Measurements from ENCODE around the gene AOPEP.

AOPEP gene

GRCh38 chr9:95084254-95084934, 357.9 kb downstream of the AOPEP start:
- DNase-seq (ENCODE audit: low read depth), result no peak

DNA sequence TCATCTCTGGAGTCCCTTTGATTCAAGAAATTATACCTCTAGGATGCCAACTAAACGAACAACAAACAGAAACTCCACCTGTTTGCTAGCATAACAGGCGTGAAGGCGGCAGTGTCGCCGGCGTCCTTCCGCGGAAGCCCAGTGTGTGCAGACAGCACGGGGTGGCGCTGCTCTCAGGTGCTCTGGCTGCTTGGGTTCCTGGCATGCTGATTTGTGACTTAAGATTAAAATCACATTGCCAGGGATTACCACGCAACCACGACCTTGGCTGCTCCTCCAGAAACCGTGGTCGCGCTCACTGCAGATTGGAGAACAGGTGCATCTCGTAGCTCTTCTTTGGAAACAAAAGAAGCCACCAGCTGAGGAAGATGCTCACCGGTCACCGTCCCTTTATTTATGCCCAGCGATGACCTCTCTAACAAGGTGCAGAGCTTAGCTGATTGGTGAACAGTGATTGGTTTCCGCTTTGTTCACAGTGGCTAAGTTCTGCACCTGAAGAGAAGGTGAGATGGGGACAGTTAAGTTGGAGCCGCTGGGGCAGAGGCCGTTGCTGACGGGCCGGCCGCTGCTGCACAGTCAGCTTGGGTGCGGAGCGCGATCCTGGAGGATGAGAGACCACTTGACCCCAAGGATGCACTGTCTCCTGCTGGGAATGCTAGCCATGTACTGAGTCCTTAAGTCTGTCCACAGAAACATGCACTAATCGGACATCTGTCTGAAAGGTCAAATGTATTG, 358.7 kb downstream of the AOPEP start:
- DNase-seq (ENCODE audit: low read depth), result no peak

GRCh38 chr9:95085861-95086563, 359.5 kb downstream of the AOPEP start:
- DNase-seq (ENCODE audit: low read depth), result no peak

DNA sequence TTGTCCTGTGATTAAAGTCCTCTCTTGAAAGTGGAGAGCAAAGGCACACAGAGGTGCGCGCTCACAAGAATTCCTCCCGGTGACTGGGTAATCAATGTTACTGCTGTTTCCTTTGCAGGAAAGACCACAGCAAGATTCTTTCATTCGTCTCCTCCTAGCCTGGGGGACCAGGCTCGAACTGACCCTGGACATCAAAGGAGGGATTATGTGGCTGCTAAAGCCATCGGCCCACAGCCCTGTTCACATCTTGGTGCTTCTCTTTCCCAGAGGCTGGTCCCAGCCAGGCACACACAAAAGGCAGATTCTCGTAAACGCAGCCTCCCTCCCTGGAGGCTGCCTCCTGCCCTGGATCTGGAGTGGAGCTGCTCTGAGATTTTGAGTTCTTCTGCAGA, 360.1 kb downstream of the AOPEP start:
- no peak for DNase-seq (ENCODE audit: low read depth)

GRCh38 chr9:95087659-95088242, 361.3 kb downstream of the AOPEP start:
- peak; percentile 17 for DNase-seq (ENCODE audit: low read depth)

DNA sequence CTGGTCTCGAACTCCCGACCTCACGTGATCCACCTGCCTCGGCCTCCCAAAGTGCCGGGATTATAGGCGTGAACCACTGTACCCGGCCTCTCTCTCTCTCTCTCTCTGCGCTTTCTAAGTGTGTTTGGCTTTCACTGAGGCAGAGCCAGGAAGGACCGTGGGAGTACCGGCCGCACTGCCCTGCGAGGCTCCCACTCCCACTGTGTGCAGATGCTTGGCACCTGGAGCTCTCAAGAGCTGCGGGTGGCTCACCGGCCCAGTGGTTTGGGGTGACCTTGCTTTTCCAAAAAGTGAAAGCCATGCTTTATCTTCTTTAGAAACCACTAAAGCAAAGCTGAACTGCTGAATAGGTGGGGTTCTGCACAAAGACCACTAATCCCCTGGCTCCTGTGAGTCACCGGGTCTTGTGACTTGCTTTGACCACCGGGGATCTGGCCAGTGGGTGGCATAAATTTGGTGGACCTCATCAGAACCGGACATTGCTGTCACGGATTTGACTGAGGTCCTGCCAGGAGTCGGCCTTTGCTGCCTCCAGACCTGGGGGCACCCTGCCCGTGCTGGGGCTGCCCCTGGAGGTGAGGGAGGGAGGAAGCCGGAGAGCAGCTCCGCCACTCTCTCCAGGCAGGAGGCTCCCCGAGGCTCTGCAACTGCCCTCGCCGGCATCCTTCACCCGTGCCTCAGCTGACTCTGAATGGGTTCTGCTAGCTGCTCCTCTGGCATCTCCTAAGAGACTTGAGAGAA, 362.1 kb downstream of the AOPEP start:
- DNase-seq (ENCODE audit: low read depth), result peak; percentile 14

- no peak for DNase-seq (ENCODE audit: low read depth)
Measured at GRCh38 chr9:95089257-95090022, 362.9 kb downstream of the AOPEP start.

GRCh38 chr9:95090023-95090791, 363.7 kb downstream of the AOPEP start:
- DNase-seq (ENCODE audit: low read depth), result no peak

GRCh38 chr9:95090871-95091577, 364.5 kb downstream of the AOPEP start:
- no peak for DNase-seq (ENCODE audit: low read depth)

DNA sequence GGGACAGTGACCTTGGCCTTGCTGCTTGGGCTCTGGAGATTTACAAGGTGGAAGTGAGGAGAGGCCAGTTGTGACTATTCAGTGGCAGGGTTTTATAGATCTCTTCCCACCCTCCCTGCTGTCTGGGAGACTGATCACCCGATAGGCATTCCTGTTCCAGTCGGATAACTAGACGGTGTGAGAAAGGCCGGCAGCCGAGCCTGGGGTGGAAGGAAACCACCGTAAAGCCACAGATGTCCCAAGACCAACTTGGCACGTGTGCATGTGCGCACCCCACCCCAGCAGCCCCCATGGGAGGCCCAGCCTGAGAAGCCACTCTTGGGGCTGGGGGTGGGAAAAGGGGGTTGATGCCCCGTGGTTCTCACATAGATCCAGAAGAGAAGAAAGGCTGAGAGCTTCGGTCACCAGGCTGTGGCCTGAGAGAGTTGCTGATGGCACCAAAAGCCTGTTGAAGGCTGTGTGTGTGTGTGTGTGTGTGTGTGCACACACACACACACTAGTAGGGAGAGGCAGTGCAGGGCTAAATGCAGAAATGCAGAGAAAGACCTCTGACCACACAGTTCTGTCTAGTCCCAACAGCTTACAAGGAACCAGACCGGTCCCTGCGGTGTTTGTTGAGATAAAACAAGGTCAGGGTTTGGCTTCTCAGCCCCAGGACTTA, 365.2 kb downstream of the AOPEP start:
- DNase-seq (ENCODE audit: low read depth), result peak; percentile 68

DNA sequence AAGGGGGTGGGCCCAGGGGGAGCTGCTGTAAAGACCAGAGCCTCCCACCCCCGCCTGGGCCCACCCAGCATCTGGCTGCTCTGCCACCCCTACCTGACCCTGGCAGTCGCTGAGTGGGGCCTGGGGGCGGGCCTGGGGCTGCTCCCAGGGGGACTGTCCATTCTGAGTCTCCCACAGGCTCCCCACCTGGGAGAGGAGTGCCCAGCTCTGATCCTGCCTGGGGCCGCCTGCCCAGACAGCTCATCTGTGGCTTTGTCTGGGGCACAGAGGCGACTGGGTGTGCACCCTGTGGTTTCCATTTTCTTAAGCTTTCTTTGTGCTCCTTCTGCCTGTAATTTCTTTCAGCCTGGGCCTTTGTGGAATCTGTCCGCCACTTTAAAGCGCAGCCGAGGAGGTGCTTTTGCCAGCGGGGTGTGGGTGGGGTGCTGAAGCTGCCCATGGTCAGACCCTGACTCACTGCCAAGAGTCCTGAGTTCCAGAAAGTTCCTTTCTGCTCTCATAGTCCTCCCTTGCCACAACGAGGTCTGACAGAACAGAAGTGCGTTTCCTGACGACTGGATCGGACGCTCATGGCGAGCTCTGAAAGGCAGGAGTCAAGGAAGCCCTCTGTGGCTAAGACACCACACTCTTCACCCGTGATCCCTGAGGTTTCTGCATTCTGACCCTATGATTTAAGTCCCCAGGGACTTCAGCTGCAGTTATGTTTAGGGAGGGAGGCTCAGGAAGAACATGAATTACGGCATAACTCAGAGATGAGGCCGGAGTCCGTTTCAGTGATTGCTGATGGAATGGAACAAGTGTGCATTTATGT, 366.0 kb downstream of the AOPEP start:
- DNase-seq (ENCODE audit: low read depth), result peak; percentile 66

- DNase-seq (ENCODE audit: low read depth), result no peak
Measured at GRCh38 chr9:95093586-95093985, 367.1 kb downstream of the AOPEP start.

- no peak for DNase-seq (ENCODE audit: low read depth)
Measured at GRCh38 chr9:95094002-95094401, 367.5 kb downstream of the AOPEP start.

DNA sequence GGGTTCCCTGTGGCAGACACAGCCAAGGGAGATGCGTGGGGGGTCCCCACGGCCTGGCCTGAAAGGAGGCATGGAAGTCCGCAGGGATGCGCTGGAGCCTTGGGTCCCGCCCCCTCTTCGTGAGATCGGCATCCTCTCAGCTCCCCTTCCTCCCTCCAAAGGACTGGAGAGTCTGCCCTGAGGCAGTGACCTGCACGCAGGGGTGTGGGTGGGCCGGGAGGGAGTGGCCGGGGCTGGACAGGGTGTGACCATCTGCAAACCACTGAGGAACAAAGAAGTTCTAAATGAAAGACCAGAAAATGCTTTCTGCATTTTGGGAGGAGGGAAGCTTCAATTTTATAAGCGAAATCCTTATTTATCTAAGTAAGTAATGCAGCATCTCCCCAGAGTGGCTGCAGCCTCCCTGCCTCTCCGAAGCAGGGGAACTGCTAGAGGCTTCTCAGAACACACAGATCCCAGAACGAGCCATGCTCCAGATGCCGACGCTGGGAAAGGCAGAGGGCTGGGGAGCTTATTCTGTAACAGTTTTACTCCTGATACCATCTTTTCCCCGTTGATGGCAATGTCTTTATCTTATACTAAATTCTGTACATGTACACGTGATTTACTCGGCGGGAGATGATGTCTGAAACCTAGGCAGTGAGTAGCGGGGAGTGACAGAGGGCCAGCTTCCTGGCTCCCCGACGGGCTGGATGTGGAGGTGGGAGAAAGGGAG, 369.3 kb downstream of the AOPEP start:
- no peak for DNase-seq (ENCODE audit: low read depth)

DNA sequence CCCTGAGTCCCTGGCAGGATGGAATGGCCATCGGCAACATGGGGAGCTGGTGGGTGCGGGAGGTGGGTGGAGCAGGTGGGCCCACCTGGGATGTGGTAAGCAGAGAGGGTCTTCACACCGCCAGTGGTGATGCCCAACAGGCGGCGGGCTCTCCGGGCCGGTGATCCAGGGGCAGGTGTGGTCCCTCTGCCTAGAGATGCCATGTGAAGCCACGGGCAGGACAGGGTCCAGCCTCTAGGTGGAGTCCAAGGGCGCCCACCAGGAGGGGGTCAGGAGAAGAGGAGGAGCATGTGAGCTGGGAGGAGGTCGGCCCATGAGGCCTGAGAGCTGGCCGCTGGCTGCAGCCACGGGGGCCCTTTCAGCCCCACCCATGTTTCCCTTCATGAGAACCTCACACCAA, 369.9 kb downstream of the AOPEP start:
- no peak for DNase-seq (ENCODE audit: low read depth)

DNA sequence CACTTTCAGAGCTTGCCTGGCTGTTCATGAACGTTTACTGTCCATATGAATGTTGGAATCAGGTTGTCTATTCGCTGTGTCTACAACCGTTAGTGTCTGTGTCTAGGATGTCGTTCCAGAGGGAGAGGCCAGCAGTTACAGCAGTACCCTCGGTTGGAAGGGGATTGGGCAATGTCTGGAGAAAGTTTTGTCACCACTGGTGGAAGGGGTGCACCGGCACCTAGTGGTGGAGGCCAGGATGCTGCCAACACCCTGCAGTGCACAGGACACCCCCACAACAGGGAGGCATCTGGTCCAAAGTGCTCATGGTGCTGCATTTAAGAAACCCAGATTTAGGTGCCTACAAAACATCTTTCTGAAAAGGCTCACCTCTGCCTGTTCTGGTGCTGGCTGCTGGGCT, 370.3 kb downstream of the AOPEP start:
- peak; percentile 16 for DNase-seq (ENCODE audit: low read depth)

DNA sequence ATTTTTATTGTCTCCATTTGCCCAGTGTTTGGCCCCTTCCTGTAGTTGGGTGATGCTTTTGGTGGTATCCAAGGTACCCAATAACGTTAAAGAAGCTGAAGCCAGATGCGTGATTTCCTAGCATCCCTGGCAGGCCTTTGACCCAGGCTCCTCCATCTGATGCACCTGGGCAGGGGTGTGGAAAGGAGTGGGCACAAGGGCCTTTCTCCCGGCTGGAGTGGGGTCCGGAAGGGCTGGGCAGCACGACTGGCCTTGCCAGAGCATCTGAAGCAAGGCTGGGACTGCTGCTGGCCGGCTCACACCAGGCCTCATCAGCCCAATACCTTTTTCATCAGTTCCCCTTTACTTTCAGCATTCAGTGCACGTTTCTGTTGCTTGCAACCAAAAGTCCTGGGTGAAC, 370.8 kb downstream of the AOPEP start:
- DNase-seq (ENCODE audit: low read depth), result no peak
